MCF 10A (cell line): ENCODE measurements around the gene OGFOD3. TPM values are rescaled to one million over a fixed set of nuclear protein-coding genes. Genes with fewer than 3 reads are reported as not detected.

Experiments used
- BruUV-seq: library from RNA; stranded (reverse); fragments of 400-500 nt; replicated peaks from 2 replicates; lab custom pipeline; 2021; lab: Mats Ljungman, UMichigan
- CTCF ChIA-PET: fragments of 300-600 bp; sonication (Branson Sonifier 250); formaldehyde crosslinking; extraction: SDS; loops from one replicate; lab custom pipeline; 2021; ENCODE audit warnings: antibody characterized with exemption, inconsistent platforms; lab: Yijun Ruan, JAX
- POLR2A ChIA-PET: fragments of 300-600, 350-650 bp; sonication (Branson Sonifier 250); formaldehyde crosslinking; extraction: SDS; loops from one replicate; lab custom pipeline; 2020; ENCODE audit warnings: antibody characterized with exemption, inconsistent platforms; lab: Yijun Ruan, JAX
- DNase-seq: peaks from one replicate; pipeline ENCODE4 v3.0.0-alpha.2; 2018; ENCODE audit not compliant: unreplicated experiment
- H3K27ac Mint-ChIP-seq: one replicate; pipeline ENCODE4 v1.8.0; 2022; ENCODE audit warnings: mild to moderate bottlenecking, low read depth, mixed read lengths; ENCODE audit not compliant: unreplicated experiment
- H3K27me3 Mint-ChIP-seq: one replicate; pipeline ENCODE4 v1.8.0; 2022; ENCODE audit warnings: mixed read lengths; ENCODE audit not compliant: insufficient read depth, unreplicated experiment
- H3K36me3 Mint-ChIP-seq: one replicate; pipeline ENCODE4 v1.8.0; 2022; ENCODE audit warnings: mild to moderate bottlenecking, moderate library complexity, mixed read lengths; ENCODE audit not compliant: insufficient read depth, unreplicated experiment
- H3K4me1 Mint-ChIP-seq: one replicate; pipeline ENCODE4 v1.8.0; 2022; ENCODE audit warnings: mixed read lengths; ENCODE audit not compliant: insufficient read depth, unreplicated experiment
- H3K4me3 Mint-ChIP-seq: one replicate; pipeline ENCODE4 v1.8.0; 2022; ENCODE audit warnings: mild to moderate bottlenecking, moderate library complexity, mixed read lengths; ENCODE audit not compliant: unreplicated experiment
- H3K9me3 Mint-ChIP-seq: one replicate; pipeline ENCODE4 v1.8.0; 2022; ENCODE audit warnings: mixed read lengths; ENCODE audit not compliant: unreplicated experiment
- CTCF ChIP-seq: fragments of 200-600 bp; IDR thresholded peaks from one replicate; pipeline ENCODE4 v1.8.0; 2022; ENCODE audit warnings: antibody characterized with exemption, mild to moderate bottlenecking; ENCODE audit not compliant: unreplicated experiment
- intact Hi-C: fragments of 100-400 bp; cut with micrococcal nuclease; formaldehyde crosslinking; loops from 2 replicates; pipeline ENCODE4 v1.14.1; 2022
- total RNA-seq: library from RNA; stranded (reverse); gene quantifications from 2 replicates; pipeline ENCODE4 v1.2.3, GENCODE V29; 2022

OGFOD3 gene
- total RNA-seq, 1 experiment from 2014 or later = 21.1 TPM

GRCh38 chr17:82376042-82376730 lies 42.2 kb downstream of the OGFOD3 start:
- Mint-ChIP-seq H3K4me3 (no peak overlapping the region), H3K27me3 (peaks cover 30% of the 10 kb centered on the region), H3K9me3 (no peaks in the 10 kb centered on the region), H3K4me1 (peaks cover 8% of the 10 kb centered on the region), H3K36me3 (no peaks in the 10 kb centered on the region), H3K27ac (no peak overlapping the region)
- no TSS peak for BruUV-seq
- TF ChIP-seq CTCF = no peak
- POLR2A ChIA-PET = interaction anchor here (0.5 to 0.6 kb wide), 2 partner anchors 157 to 184 kb away, joined by 3 to 6 read pairs; no protein-coding TSS in a partner anchor
- intact Hi-C loops = no loop called here
- CTCF ChIA-PET = interaction anchor here (0.6 kb wide), 1 partner anchor 29 kb away, joined by 3 read pairs; no protein-coding TSS in a partner anchor
- no peak for DNase-seq

- CTCF ChIA-PET = interaction anchor here (0.6 kb wide), 1 partner anchor 30 kb away, joined by 3 read pairs; no protein-coding TSS in a partner anchor
Measured at GRCh38 chr17:82375359-82376041, 42.9 kb downstream of the OGFOD3 start.

GRCh38 chr17:82374626-82375331 lies 43.6 kb downstream of the OGFOD3 start:
- Mint-ChIP-seq H3K4me1 (peaks cover 5% of the 10 kb centered on the region), H3K36me3 (no peaks in the 10 kb centered on the region), H3K4me3 (no peak overlapping the region), H3K9me3 (no peaks in the 10 kb centered on the region), H3K27ac (no peak overlapping the region), H3K27me3 (peaks cover 25% of the 10 kb centered on the region)
- BruUV-seq = no TSS peak
- no peak for TF ChIP-seq CTCF
- ChIA-PET CTCF (no interaction called here), POLR2A (no interaction called here)
- no peak for DNase-seq
- intact Hi-C loops = no loop called here

More at GRCh38 chr17:82375359-82376041, 42.9 kb downstream of the OGFOD3 start:
- no peak for DNase-seq
- intact Hi-C loops = no loop called here
- Mint-ChIP-seq H3K27ac (no peak overlapping the region), H3K4me1 (peaks cover 5% of the 10 kb centered on the region), H3K9me3 (no peaks in the 10 kb centered on the region), H3K27me3 (peaks cover 31% of the 10 kb centered on the region), H3K36me3 (no peaks in the 10 kb centered on the region), H3K4me3 (no peak overlapping the region)
- POLR2A ChIA-PET = interaction anchor here (0.5 to 0.6 kb wide), 2 partner anchors 158 to 185 kb away, joined by 3 to 6 read pairs; no protein-coding TSS in a partner anchor
- no peak for TF ChIP-seq CTCF
- BruUV-seq = no TSS peak
